Measurements from ENCODE around the gene MAST4. TPM values are rescaled to one million over a fixed set of nuclear protein-coding genes. Genes with fewer than 3 reads are reported as not detected.

MAST4 gene
- total RNA-seq, 1 experiment from 2014 or later = 26.5 TPM

GRCh38 chr5:66603164-66603563 lies 7.0 kb downstream of the MAST4 start:
- Mint-ChIP-seq H3K36me3 (ENCODE audit: insufficient read depth, unreplicated experiment) (no peaks in the 10 kb centered on the region), H3K4me3 (ENCODE audit: unreplicated experiment) (no peak overlapping the region), H3K27me3 (ENCODE audit: insufficient read depth, unreplicated experiment) (peaks cover 87% of the 10 kb centered on the region), H3K27ac (ENCODE audit: low read depth, unreplicated experiment) (no peak overlapping the region), H3K4me1 (ENCODE audit: insufficient read depth, unreplicated experiment) (no peaks in the 10 kb centered on the region), H3K9me3 (ENCODE audit: unreplicated experiment) (no peaks in the 10 kb centered on the region)
- TF ChIP-seq, protein P1, sequence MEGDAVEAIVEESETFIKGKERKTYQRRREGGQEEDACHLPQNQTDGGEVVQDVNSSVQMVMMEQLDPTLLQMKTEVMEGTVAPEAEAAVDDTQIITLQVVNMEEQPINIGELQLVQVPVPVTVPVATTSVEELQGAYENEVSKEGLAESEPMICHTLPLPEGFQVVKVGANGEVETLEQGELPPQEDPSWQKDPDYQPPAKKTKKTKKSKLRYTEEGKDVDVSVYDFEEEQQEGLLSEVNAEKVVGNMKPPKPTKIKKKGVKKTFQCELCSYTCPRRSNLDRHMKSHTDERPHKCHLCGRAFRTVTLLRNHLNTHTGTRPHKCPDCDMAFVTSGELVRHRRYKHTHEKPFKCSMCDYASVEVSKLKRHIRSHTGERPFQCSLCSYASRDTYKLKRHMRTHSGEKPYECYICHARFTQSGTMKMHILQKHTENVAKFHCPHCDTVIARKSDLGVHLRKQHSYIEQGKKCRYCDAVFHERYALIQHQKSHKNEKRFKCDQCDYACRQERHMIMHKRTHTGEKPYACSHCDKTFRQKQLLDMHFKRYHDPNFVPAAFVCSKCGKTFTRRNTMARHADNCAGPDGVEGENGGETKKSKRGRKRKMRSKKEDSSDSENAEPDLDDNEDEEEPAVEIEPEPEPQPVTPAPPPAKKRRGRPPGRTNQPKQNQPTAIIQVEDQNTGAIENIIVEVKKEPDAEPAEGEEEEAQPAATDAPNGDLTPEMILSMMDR (IDR thresholded peaks at IDR 0.05; ENCODE audit: unreplicated experiment) = no peak
- no TSS peak for BruUV-seq (replicated peaks)
- intact Hi-C loops (cut with micrococcal nuclease) = no loop called here
- no peak for DNase-seq (ENCODE audit: unreplicated experiment)
- ChIA-PET POLR2A (no interaction called here), CTCF (interaction anchor here (0.6 kb wide), 1 partner anchor 562 kb away, joined by 3 read pairs; no protein-coding TSS in a partner anchor)

DNA sequence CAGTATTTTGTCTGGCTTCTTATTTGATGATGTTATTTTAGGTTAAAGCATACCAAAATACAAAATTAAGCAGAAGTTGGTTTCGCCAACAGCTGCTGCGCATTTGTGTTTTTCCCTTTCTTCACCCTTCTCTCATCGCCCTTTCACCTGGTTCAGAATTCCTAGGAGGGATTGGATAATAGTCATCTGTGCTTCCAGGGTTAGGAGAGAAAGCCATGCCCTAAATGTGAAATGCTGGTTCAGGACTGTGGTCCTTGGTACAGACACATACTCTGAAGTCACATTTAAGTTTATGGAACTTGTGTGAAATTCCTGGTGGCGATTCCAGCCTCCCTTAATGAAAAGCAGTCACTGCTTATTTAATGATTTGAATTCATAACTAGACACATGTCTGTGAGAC lies 7.7 kb downstream of the MAST4 start:
- CTCF ChIA-PET = no interaction called here
- Mint-ChIP-seq H3K27ac (ENCODE audit: low read depth, unreplicated experiment) (no peak overlapping the region), H3K4me3 (ENCODE audit: unreplicated experiment) (no peak overlapping the region), H3K27me3 (ENCODE audit: insufficient read depth, unreplicated experiment) (peaks cover 79% of the 10 kb centered on the region), H3K36me3 (ENCODE audit: insufficient read depth, unreplicated experiment) (no peaks in the 10 kb centered on the region), H3K9me3 (ENCODE audit: unreplicated experiment) (no peaks in the 10 kb centered on the region), H3K4me1 (ENCODE audit: insufficient read depth, unreplicated experiment) (no peaks in the 10 kb centered on the region)
- DNase-seq (ENCODE audit: unreplicated experiment) = no peak
- TF ChIP-seq, protein P1 (IDR thresholded peaks at IDR 0.05; ENCODE audit: unreplicated experiment) = no peak
- intact Hi-C loops (cut with micrococcal nuclease) = no loop called here
- no TSS peak for BruUV-seq (replicated peaks)
- POLR2A ChIA-PET = no interaction called here

- no peak for DNase-seq (ENCODE audit: unreplicated experiment)
- TF ChIP-seq, protein P1 (IDR thresholded peaks at IDR 0.05; ENCODE audit: unreplicated experiment) = no peak
- H3K9me3 Mint-ChIP-seq (ENCODE audit: unreplicated experiment) = no peaks in the 10 kb centered on the region
- BruUV-seq (replicated peaks) = no TSS peak
- ChIA-PET CTCF (no interaction called here), POLR2A (interaction anchor here (1.9 kb wide), 1 partner anchor 9 kb away, joined by 6 read pairs; no protein-coding TSS in a partner anchor)
- intact Hi-C loops (cut with micrococcal nuclease) = no loop called here
- H3K27ac Mint-ChIP-seq (ENCODE audit: low read depth, unreplicated experiment) = no peak overlapping the region
- H3K27me3 Mint-ChIP-seq (ENCODE audit: insufficient read depth, unreplicated experiment) = peaks cover 61% of the 10 kb centered on the region
- H3K4me3 Mint-ChIP-seq (ENCODE audit: unreplicated experiment) = no peak overlapping the region
- H3K36me3 Mint-ChIP-seq (ENCODE audit: insufficient read depth, unreplicated experiment) = no peaks in the 10 kb centered on the region
- no peaks in the 10 kb centered on the region for H3K4me1 Mint-ChIP-seq (ENCODE audit: insufficient read depth, unreplicated experiment)
These were observed 10.5 kb downstream of the MAST4 start for GRCh38 chr5:66606713-66607112.

DNA sequence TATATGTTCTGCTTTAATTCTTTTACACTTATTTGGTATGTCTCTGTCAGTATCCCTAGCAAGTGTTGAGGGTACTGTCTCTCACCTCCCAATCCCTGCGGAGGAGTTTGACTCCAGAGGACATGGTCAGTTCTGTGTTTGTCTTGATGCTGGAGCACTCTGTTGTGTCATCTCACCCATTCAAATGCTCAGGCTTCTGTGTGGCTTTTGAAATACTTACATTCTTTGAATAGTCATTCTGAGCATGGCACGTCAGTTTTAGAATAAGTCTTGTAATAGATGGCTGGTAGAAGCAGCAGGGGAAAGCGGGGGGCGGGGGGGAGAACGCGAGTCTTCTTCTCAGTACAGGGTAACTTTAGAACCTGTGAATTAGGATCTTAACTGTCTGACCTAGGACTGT lies 12.3 kb downstream of the MAST4 start:
- Mint-ChIP-seq H3K9me3 (ENCODE audit: unreplicated experiment) (no peaks in the 10 kb centered on the region), H3K4me3 (ENCODE audit: unreplicated experiment) (no peak overlapping the region), H3K27me3 (ENCODE audit: insufficient read depth, unreplicated experiment) (peaks cover 46% of the 10 kb centered on the region), H3K36me3 (ENCODE audit: insufficient read depth, unreplicated experiment) (no peaks in the 10 kb centered on the region), H3K4me1 (ENCODE audit: insufficient read depth, unreplicated experiment) (no peaks in the 10 kb centered on the region), H3K27ac (ENCODE audit: low read depth, unreplicated experiment) (no peak overlapping the region)
- TF ChIP-seq, protein P1 (IDR thresholded peaks at IDR 0.05; ENCODE audit: unreplicated experiment) = no peak
- DNase-seq (ENCODE audit: unreplicated experiment) = no peak
- intact Hi-C loops (cut with micrococcal nuclease) = no loop called here
- POLR2A ChIA-PET = interaction anchor here (1.1 kb wide), 1 partner anchor 10 kb away, joined by 3 read pairs; no protein-coding TSS in a partner anchor
- no TSS peak for BruUV-seq (replicated peaks)
- CTCF ChIA-PET = no interaction called here
